WTC11 (cell line): Measurements from ENCODE around the gene FBXL16. TPM values are rescaled to one million over a fixed set of nuclear protein-coding genes. Genes with fewer than 3 reads are reported as not detected.

ENCODE experiments used
- ATAC-seq: fragments of 200-7000 bp; cut with Tn5 transposase; 2 replicates; pipeline ENCODE4 v1.10.0; 2021; ENCODE audit warnings: mild to moderate bottlenecking, moderate library complexity
- CTCF ChIA-PET: fragments of 300-600 bp; sonication (Branson Sonifier 250); formaldehyde crosslinking; loops from one replicate; lab custom pipeline; 2021; ENCODE audit warnings: antibody characterized with exemption; lab: Charles Lee
- POLR2A ChIA-PET: fragments of 350-600 bp; sonication (Branson Sonifier 250); formaldehyde crosslinking; loops from one replicate; lab custom pipeline; 2021; ENCODE audit warnings: antibody characterized with exemption; lab: Charles Lee
- DNase-seq: peaks from one replicate; pipeline ENCODE4 v3.0.0; 2021; ENCODE audit warnings: low spot score
- H3K27ac Mint-ChIP-seq: 2 replicates; pipeline ENCODE4 v1.8.0; 2021; ENCODE audit warnings: mixed read lengths
- H3K27me3 Mint-ChIP-seq: 2 replicates; pipeline ENCODE4 v1.8.0; 2021; ENCODE audit warnings: low read depth, mild to moderate bottlenecking, moderate library complexity, mixed read lengths
- H3K36me3 Mint-ChIP-seq: 2 replicates; pipeline ENCODE4 v1.8.0; 2021; ENCODE audit warnings: mixed read lengths
- H3K4me1 Mint-ChIP-seq: 2 replicates; pipeline ENCODE4 v1.8.0; 2022; ENCODE audit warnings: mixed read lengths
- H3K4me3 Mint-ChIP-seq: 2 replicates; pipeline ENCODE4 v1.8.0; 2021; ENCODE audit warnings: mild to moderate bottlenecking, moderate library complexity, mixed read lengths
- H3K9me3 Mint-ChIP-seq: 2 replicates; pipeline ENCODE4 v1.8.0; 2021; ENCODE audit warnings: mixed read lengths
- CBFB ChIP-seq: sonication (generic); formaldehyde crosslinking; IDR thresholded peaks from 2 replicates; pipeline ENCODE4 v1.8.1; 2022; ENCODE audit warnings: mild to moderate bottlenecking, low read depth, missing genetic modification reagents
- CREM ChIP-seq: sonication (generic); formaldehyde crosslinking; IDR thresholded peaks from 2 replicates; pipeline ENCODE4 v1.8.1; 2022; ENCODE audit warnings: mild to moderate bottlenecking, missing genetic modification reagents, moderate library complexity
- EMX1 ChIP-seq: fragments of 250-450 bp; sonication (Bioruptor Pico); IDR thresholded peaks from 2 replicates; pipeline ENCODE4 v1.8.0; 2021; ENCODE audit warnings: mild to moderate bottlenecking
- FOXJ3 ChIP-seq: sonication (generic); formaldehyde crosslinking; IDR thresholded peaks from 2 replicates; pipeline ENCODE4 v1.9.0; 2021; ENCODE audit warnings: missing genetic modification reagents, mild to moderate bottlenecking, borderline replicate concordance
- FOXP1 ChIP-seq: sonication (generic); formaldehyde crosslinking; IDR thresholded peaks from 2 replicates; pipeline ENCODE4 v1.8.0; 2022; ENCODE audit warnings: missing genetic modification reagents, mild to moderate bottlenecking, moderate library complexity, borderline replicate concordance
- FOXP4 ChIP-seq: sonication (generic); formaldehyde crosslinking; IDR thresholded peaks from 2 replicates; pipeline ENCODE4 v1.8.0; 2022; ENCODE audit warnings: mild to moderate bottlenecking, missing genetic modification reagents
- NFE2L1 ChIP-seq: sonication (generic); formaldehyde crosslinking; IDR thresholded peaks from 2 replicates; pipeline ENCODE4 v1.8.1; 2023; ENCODE audit warnings: missing genetic modification reagents
- NFYB ChIP-seq: sonication (generic); formaldehyde crosslinking; conservative IDR thresholded peaks from 2 replicates; pipeline ENCODE4 v1.8.0; 2022; ENCODE audit warnings: low read depth, missing genetic modification reagents
- PRRX2 ChIP-seq: fragments of 250-450 bp; sonication (Bioruptor Pico); IDR thresholded peaks from 2 replicates; pipeline ENCODE4 v1.8.0; 2021; ENCODE audit warnings: mild to moderate bottlenecking
- SOX15 ChIP-seq: fragments of 250-450 bp; sonication (Bioruptor Pico); IDR thresholded peaks from 2 replicates; pipeline ENCODE4 v1.9.0; 2021; ENCODE audit warnings: mild to moderate bottlenecking
- SP1 ChIP-seq: sonication (generic); formaldehyde crosslinking; conservative IDR thresholded peaks from 2 replicates; pipeline ENCODE4 v1.8.1; 2022; ENCODE audit warnings: missing genetic modification reagents
- TEAD1 ChIP-seq: sonication (generic); formaldehyde crosslinking; IDR thresholded peaks from 2 replicates; pipeline ENCODE4 v1.8.0; 2022; ENCODE audit warnings: mild to moderate bottlenecking, missing genetic modification reagents
- TP53 ChIP-seq: sonication (generic); formaldehyde crosslinking; IDR thresholded peaks from 2 replicates; pipeline ENCODE4 v1.8.1; 2023; ENCODE audit warnings: mild to moderate bottlenecking, missing genetic modification reagents
- USF1 ChIP-seq: sonication (generic); formaldehyde crosslinking; IDR thresholded peaks from 2 replicates; pipeline ENCODE4 v1.8.0; 2022; ENCODE audit warnings: mild to moderate bottlenecking, missing genetic modification reagents
- total RNA-seq: library from RNA; stranded (reverse); gene quantifications from 3 replicates; pipeline ENCODE4 v1.2.3, GENCODE V29; 2021
- TF ChIP-seq, protein P1 (sequence below): sonication (generic); formaldehyde crosslinking; IDR thresholded peaks from 2 replicates; pipeline ENCODE4 v1.8.1; 2023; ENCODE audit warnings: mild to moderate bottlenecking, missing genetic modification reagents, moderate library complexity
- TF ChIP-seq, protein P2 (sequence below): sonication (generic); formaldehyde crosslinking; IDR thresholded peaks from 2 replicates; pipeline ENCODE4 v1.8.0; 2023; ENCODE audit warnings: mild to moderate bottlenecking, missing genetic modification reagents

FBXL16 gene
- total RNA-seq, 1 experiment from 2014 or later = 22.7 TPM

- peaks cover 9% of the 10 kb centered on the region; the same call in 1 of the 2 replicates for H3K36me3 Mint-ChIP-seq
- H3K27ac Mint-ChIP-seq = no peak overlapping the region
- no peak for DNase-seq
- ChIA-PET POLR2A (no interaction called here), CTCF (interaction anchor here (0.7 to 1.0 kb wide), 3 partner anchors 10 to 35 kb away, joined by 3 read pairs; partner anchors contain the start of gene CCDC78)
- no peak overlapping the region for H3K4me3 Mint-ChIP-seq
- H3K27me3 Mint-ChIP-seq = no peaks in the 10 kb centered on the region
- no peaks in the 10 kb centered on the region for H3K9me3 Mint-ChIP-seq
- no peak for ATAC-seq
- H3K4me1 Mint-ChIP-seq = peaks cover 14% of the 10 kb centered on the region
- TF ChIP-seq, protein P1, sequence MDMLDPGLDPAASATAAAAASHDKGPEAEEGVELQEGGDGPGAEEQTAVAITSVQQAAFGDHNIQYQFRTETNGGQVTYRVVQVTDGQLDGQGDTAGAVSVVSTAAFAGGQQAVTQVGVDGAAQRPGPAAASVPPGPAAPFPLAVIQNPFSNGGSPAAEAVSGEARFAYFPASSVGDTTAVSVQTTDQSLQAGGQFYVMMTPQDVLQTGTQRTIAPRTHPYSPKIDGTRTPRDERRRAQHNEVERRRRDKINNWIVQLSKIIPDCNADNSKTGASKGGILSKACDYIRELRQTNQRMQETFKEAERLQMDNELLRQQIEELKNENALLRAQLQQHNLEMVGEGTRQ (CRISPR knock-in tag) = no peak
- no peak for TF ChIP-seq CBFB
- no peak for TF ChIP-seq FOXP1
- TF ChIP-seq, all 79 proteins: peak for 0
Observed at GRCh38 chr16:735982-736453, 30.4 kb upstream of the FBXL16 start.

GRCh38 chr16:734981-735881 is 29.6 kb upstream of the FBXL16 start:
- Mint-ChIP-seq H3K36me3 (peaks cover 9% of the 10 kb centered on the region; the same call in 1 of the 2 replicates), H3K27me3 (no peaks in the 10 kb centered on the region), H3K9me3 (no peaks in the 10 kb centered on the region), H3K27ac (no peak overlapping the region), H3K4me1 (peaks cover 14% of the 10 kb centered on the region), H3K4me3 (no peak overlapping the region)
- ChIA-PET POLR2A (no interaction called here), CTCF (interaction anchor here (0.7 to 4.0 kb wide), 3 partner anchors 14 to 50 kb away, joined by 3 to 19 read pairs (median 13); partner anchors contain the start of gene ANTKMT)
- TF ChIP-seq TEAD1 (CRISPR knock-in tag) (no peak), USF1 (CRISPR knock-in tag) (no peak), FOXP4 (no peak), NFYB (CRISPR knock-in tag) (no peak), EMX1 (no peak), CREM (CRISPR knock-in tag) (no peak), FOXP1 (no peak), SP1 (CRISPR knock-in tag) (no peak), PRRX2 (CRISPR knock-in tag) (no peak), FOXJ3 (CRISPR knock-in tag) (no peak), SOX15 (CRISPR knock-in tag) (no peak), TP53 (CRISPR knock-in tag) (no peak), NFE2L1 (no peak)
- TF ChIP-seq, protein P2, sequence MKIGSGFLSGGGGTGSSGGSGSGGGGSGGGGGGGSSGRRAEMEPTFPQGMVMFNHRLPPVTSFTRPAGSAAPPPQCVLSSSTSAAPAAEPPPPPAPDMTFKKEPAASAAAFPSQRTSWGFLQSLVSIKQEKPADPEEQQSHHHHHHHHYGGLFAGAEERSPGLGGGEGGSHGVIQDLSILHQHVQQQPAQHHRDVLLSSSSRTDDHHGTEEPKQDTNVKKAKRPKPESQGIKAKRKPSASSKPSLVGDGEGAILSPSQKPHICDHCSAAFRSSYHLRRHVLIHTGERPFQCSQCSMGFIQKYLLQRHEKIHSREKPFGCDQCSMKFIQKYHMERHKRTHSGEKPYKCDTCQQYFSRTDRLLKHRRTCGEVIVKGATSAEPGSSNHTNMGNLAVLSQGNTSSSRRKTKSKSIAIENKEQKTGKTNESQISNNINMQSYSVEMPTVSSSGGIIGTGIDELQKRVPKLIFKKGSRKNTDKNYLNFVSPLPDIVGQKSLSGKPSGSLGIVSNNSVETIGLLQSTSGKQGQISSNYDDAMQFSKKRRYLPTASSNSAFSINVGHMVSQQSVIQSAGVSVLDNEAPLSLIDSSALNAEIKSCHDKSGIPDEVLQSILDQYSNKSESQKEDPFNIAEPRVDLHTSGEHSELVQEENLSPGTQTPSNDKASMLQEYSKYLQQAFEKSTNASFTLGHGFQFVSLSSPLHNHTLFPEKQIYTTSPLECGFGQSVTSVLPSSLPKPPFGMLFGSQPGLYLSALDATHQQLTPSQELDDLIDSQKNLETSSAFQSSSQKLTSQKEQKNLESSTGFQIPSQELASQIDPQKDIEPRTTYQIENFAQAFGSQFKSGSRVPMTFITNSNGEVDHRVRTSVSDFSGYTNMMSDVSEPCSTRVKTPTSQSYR (CRISPR knock-in tag) = no peak
- no peak for ATAC-seq
- no peak for DNase-seq
